HCT116 (cell line): ENCODE results near the gene IST1. TPM values are rescaled to one million over a fixed set of nuclear protein-coding genes. Genes with fewer than 3 reads are reported as not detected.
"Not testable (repeated sequence)": the region's sequence is repeated elsewhere in the genome, so short reads cannot be mapped to it uniquely, and the experiment has no call there.

ENCODE experiments used
- ATAC-seq: fragments of 200-7000 bp; cut with Tn5 transposase; 2 replicates; pipeline ENCODE4 v1.9.1; 2020; ENCODE audit warnings: mild to moderate bottlenecking, moderate library complexity
- BruUV-seq: library from RNA; stranded (reverse); fragments of 400-500 nt; replicated peaks from 2 replicates; lab custom pipeline; 2021; lab: Mats Ljungman, UMichigan
- CTCF ChIA-PET: fragments of 300-600 bp; sonication (Branson Sonifier 250); formaldehyde crosslinking; loops from one replicate; lab custom pipeline; 2021; ENCODE audit warnings: antibody characterized with exemption; lab: Charles Lee
- POLR2A ChIA-PET: fragments of 300-600, 350-600 bp; sonication (Branson Sonifier 250); formaldehyde crosslinking; loops from one replicate; lab custom pipeline; 2021; ENCODE audit warnings: antibody characterized with exemption; lab: Charles Lee
- RAD21 ChIA-PET, 2 experiments: fragments of 300-600 bp; sonication (Branson Sonifier 250); formaldehyde crosslinking; loops; one replicate each; lab custom pipeline; 2023; ENCODE audit warnings: low total read pairs in 2 of 2; ENCODE audit not compliant: uncharacterized antibody in 2 of 2, unreplicated experiment in 2 of 2, low non-redundant PET in 1 of 2; lab: Charles Lee
- DNase-seq: peaks from one replicate; pipeline ENCODE4 v3.0.0-alpha.2; 2010; ENCODE audit warnings: low read depth, low spot score
- H2AFZ ChIP-seq: fragments of 200-600 bp; shearing (Covaris generic), sonication (generic); 2 replicates; pipeline ENCODE4 v1.6.1; 2017; ENCODE audit warnings: low read depth, mixed run types, mixed read lengths, antibody characterized with exemption, low read length; ENCODE audit not compliant: poor library complexity, severe bottlenecking
- H3K27ac ChIP-seq: 2 replicates; pipeline ENCODE4 v1.5.1; 2012; ENCODE audit warnings: low read depth, low read length
- H3K27me3 ChIP-seq: fragments of 200-600 bp; sonication (generic); 2 replicates; pipeline ENCODE4 v1.6.1; 2016; ENCODE audit warnings: mixed run types, low read length, mixed read lengths; ENCODE audit not compliant: insufficient read depth
- H3K36me3 ChIP-seq, 2 experiments: fragments of 200-500 bp in 1 of 2; fragments of 200-600 bp in 1 of 2; sonication (Bioruptor generic) in 1 of 2; sonication (generic) in 1 of 2; 2 replicates each; pipeline versions ENCODE4 v1.5.1 to v1.6.1; 2014 to 2016; ENCODE audit warnings: low read length in 2 of 2, inconsistent platforms in 1 of 2, mixed read lengths in 1 of 2, mixed run types in 1 of 2; ENCODE audit not compliant: insufficient read depth in 2 of 2, control insufficient read depth in 1 of 2
- H3K4me1 ChIP-seq, 2 experiments: fragments of 200-600 bp in 1 of 2; sonication (generic) in 1 of 2; 2 replicates each; pipeline versions ENCODE4 v1.5.1 to v1.6.1; 2012 to 2017; ENCODE audit warnings: low read length in 2 of 2, inconsistent platforms in 1 of 2, mild to moderate bottlenecking in 1 of 2, mixed read lengths in 1 of 2, mixed run types in 1 of 2, moderate library complexity in 1 of 2; ENCODE audit not compliant: insufficient read depth in 2 of 2, control insufficient read depth in 1 of 2
- H3K4me2 ChIP-seq: fragments of 200-600 bp; sonication (generic); 2 replicates; pipeline ENCODE4 v1.6.1; 2017; ENCODE audit warnings: mixed run types, low read length, mixed read lengths
- H3K4me3 ChIP-seq, 2 experiments: fragments of 200-600 bp in 1 of 2; sonication (generic) in 1 of 2; replicated peaks in 1 of 2; 2 replicates each; pipeline ENCODE4 v1.5.1; 2011 to 2016; ENCODE audit warnings: low read length in 2 of 2, control low read depth in 1 of 2, low read depth in 1 of 2, mild to moderate bottlenecking in 1 of 2, mixed read lengths in 1 of 2, mixed run types in 1 of 2
- H3K79me2 ChIP-seq: fragments of 200-600 bp; sonication (generic); 2 replicates; pipeline ENCODE4 v1.6.1; 2017; ENCODE audit warnings: mild to moderate bottlenecking, mixed run types, low read length, moderate library complexity, mixed read lengths; ENCODE audit not compliant: insufficient read depth
- H3K9ac ChIP-seq: fragments of 200-600 bp; sonication (generic); 2 replicates; pipeline ENCODE4 v1.6.1; 2016; ENCODE audit warnings: low read length, mixed read lengths
- H3K9me2 ChIP-seq: fragments of 200-600 bp; sonication (generic), shearing (Covaris generic); 2 replicates; pipeline ENCODE4 v1.6.1; 2017; ENCODE audit warnings: mixed run types, mild to moderate bottlenecking, moderate library complexity; ENCODE audit not compliant: insufficient read depth
- H3K9me3 ChIP-seq, 2 experiments: fragments of 200-500 bp in 1 of 2; fragments of 200-600 bp in 1 of 2; sonication (Bioruptor generic) in 1 of 2; sonication (generic) in 1 of 2; 2 replicates each; pipeline ENCODE4 v1.6.1; 2014 to 2017; ENCODE audit warnings: low read length in 2 of 2, mixed read lengths in 2 of 2, inconsistent platforms in 1 of 2, low read depth in 1 of 2, mild to moderate bottlenecking in 1 of 2, mixed run types in 1 of 2, moderate library complexity in 1 of 2; ENCODE audit not compliant: control insufficient read depth in 1 of 2, insufficient read depth in 1 of 2
- H4K20me1 ChIP-seq: fragments of 200-600 bp; sonication (generic), shearing (Covaris generic); 2 replicates; pipeline ENCODE4 v1.6.1; 2017; ENCODE audit warnings: mixed run types, mild to moderate bottlenecking, moderate library complexity; ENCODE audit not compliant: insufficient read depth
- CBX3 ChIP-seq: IDR thresholded peaks from 2 replicates; pipeline ENCODE4 v1.6.1; 2012; ENCODE audit warnings: low read depth
- FOSL1 ChIP-seq: IDR thresholded peaks from 2 replicates; pipeline ENCODE4 v1.6.1; 2012; ENCODE audit warnings: low read depth
- YY1 ChIP-seq: IDR thresholded peaks from 2 replicates; pipeline ENCODE4 v1.6.1; 2011; ENCODE audit warnings: low read length, low read depth, moderate library complexity, mild to moderate bottlenecking; ENCODE audit not compliant: insufficient replicate concordance; ENCODE audit errors: extremely low read depth
- ZBTB33 ChIP-seq: IDR thresholded peaks from 2 replicates; pipeline ENCODE4 v1.6.1; 2011; ENCODE audit warnings: mild to moderate bottlenecking, low read length, moderate library complexity; ENCODE audit not compliant: insufficient replicate concordance; ENCODE audit errors: extremely low read depth
- intact Hi-C: fragments of 100-400 bp; cut with micrococcal nuclease; formaldehyde crosslinking; loops from 2 replicates; pipeline ENCODE4 v1.10.0; 2022
- total RNA-seq: library from RNA; stranded (reverse); gene quantifications from one replicate; pipeline ENCODE4 v1.2.1, GENCODE V29; 2021; ENCODE audit not compliant: unreplicated experiment

The IST1 gene
- total RNA-seq, 1 experiment from 2014 or later, result 191 TPM

- intact Hi-C loops, H3K9ac ChIP-seq, DNase-seq, RAD21 ChIA-PET, ATAC-seq, H3K4me1 ChIP-seq, BruUV-seq, CTCF ChIA-PET, H3K36me3 ChIP-seq, H3K27ac ChIP-seq, H3K4me2 ChIP-seq, H3K4me3 ChIP-seq, H3K27me3 ChIP-seq, H3K9me3 ChIP-seq, POLR2A ChIA-PET, H3K9me2 ChIP-seq, H2AFZ ChIP-seq: not testable (repeated sequence)
- H4K20me1 ChIP-seq, result peaks cover 63% of the 10 kb centered on the region
- H3K79me2 ChIP-seq, result peaks cover 100% of the 10 kb centered on the region
These were observed 10.4 kb downstream of the IST1 start for GRCh38 chr16:71905765-71906164.

- peaks cover 100% of the 10 kb centered on the region for H3K79me2 ChIP-seq
- ChIA-PET RAD21 (no interaction called here), POLR2A (interaction anchor here (0.7 kb wide), 1 partner anchor 9 kb away, joined by 3 read pairs; no protein-coding TSS in a partner anchor), CTCF (interaction anchor here (1.5 kb wide), 1 partner anchor 51 kb away, joined by 3 read pairs; no protein-coding TSS in a partner anchor)
- H3K9ac ChIP-seq, result no peak overlapping the region
- H3K4me1 ChIP-seq, result no peaks in the 10 kb centered on the region
- TF ChIP-seq CBX3, result no peak
- no peak for TF ChIP-seq FOSL1
- no peak for TF ChIP-seq ZBTB33
- no peak for TF ChIP-seq YY1
- H3K4me3 ChIP-seq, result no peak overlapping the region
- DNase-seq (no peak), ATAC-seq (no peak)
- no peak overlapping the region for H3K27ac ChIP-seq
- H3K36me3 ChIP-seq, result peaks cover 0 to 16% of the 10 kb centered on the region in 2 experiments; a peak in 1 of 4 replicates
- no TSS peak for BruUV-seq
- H3K9me3 ChIP-seq, result no peaks in the 10 kb centered on the region
- no peaks in the 10 kb centered on the region for H3K27me3 ChIP-seq
- no peaks in the 10 kb centered on the region for H3K9me2 ChIP-seq
- H3K4me2 ChIP-seq, result no peak overlapping the region
- intact Hi-C loops, result no loop called here
- H2AFZ ChIP-seq, result no peak overlapping the region
- peaks cover 52% of the 10 kb centered on the region for H4K20me1 ChIP-seq
These were observed 15.8 kb downstream of the IST1 start for GRCh38 chr16:71911121-71911520.
